GM04503 (cell line): ENCODE measurements around the gene LAMA1.

ENCODE experiments used
- DNase-seq: peaks from one replicate; pipeline ENCODE4 v3.0.0-alpha.2; 2012; ENCODE audit warnings: low read depth

LAMA1 gene

DNA sequence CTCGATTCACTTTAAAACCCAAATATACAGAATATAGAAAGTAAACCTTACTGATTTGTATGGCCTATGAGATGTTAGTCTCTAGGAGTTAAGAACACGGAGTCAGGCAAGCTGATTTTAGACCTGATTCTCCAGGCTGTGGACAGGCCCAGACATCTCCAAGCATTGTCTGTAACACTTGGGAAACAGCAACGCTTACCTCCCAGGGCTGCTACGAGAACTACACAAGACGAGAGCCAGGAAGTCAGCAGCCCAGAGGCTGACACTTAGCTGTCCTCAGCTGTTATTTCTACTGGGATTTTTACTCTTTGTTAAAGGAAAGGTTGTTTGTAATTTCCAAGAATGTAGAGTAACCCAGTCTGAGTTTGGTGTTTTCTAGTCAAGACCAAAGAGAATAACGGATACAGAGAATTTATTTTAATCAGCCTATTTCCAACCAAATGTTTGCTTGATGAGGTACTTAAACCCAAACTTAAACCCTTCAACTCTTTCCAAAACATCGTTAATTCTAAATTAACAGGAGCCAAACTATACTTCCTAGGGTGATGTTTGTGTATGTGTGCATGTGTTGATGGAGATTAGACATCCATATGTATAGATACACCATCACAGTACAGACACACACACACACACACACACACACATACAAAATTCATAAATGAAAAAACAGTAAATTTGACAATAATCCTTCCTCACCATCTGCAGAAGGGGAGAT, 123.4 kb downstream of the LAMA1 start:
- peak; percentile 6 for DNase-seq

DNA sequence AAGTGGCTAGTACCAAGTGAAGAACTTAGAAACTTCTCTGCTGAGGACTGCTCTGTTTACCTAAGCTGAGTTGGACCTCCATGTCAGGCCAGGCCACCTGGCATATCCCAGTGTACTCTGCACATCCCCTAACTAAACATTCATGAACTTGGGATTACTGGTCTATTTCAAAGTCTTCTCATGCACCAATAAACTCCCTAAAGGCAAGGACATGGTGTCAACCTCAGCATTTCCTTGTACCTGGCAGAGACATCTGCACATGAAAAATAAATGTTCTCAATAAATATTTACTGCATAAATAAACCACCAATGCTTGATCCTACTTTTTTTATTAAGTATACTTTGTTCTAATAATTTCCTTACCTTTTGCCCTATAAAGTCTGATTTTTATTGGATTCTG, 124.8 kb downstream of the LAMA1 start:
- DNase-seq = no peak

DNA sequence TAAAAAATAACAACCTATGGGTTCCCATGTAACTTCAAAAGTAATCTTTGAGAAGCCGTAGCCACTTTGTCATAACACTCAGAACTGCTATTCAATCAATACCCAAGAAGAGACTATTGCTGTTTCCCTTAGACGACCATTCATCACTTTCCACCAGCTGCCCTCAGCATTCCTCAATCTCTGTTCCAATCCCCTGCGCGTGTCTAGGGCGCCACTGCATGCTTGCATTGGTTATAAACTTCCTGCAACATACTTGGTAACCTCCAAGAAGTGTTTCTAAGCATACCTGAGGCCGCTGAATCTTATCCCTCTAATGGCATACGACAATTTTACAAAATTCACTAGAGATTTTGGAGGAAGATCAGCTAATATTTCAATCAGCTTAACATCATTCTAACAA, 134.2 kb downstream of the LAMA1 start:
- no peak for DNase-seq

DNA sequence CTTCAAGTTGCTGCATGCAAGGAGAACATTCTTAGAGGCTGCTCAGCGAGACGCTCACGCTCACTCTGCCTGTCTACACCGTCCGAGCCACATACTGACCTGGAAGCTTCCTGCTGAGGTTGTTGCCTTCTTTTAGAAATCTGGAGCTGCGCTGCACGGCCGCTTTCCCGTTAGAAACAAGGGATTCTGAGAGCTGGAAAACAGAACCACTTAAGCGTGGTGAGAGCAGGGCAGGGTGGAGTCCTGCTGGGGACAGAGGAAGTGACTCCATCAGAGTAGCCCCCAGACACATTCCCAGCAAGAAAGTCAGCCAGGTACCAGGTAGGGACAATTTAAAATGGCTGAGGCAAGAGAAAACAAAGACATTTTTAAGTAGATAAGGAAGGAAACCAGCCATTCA, 135.2 kb downstream of the LAMA1 start:
- no peak for DNase-seq

DNA sequence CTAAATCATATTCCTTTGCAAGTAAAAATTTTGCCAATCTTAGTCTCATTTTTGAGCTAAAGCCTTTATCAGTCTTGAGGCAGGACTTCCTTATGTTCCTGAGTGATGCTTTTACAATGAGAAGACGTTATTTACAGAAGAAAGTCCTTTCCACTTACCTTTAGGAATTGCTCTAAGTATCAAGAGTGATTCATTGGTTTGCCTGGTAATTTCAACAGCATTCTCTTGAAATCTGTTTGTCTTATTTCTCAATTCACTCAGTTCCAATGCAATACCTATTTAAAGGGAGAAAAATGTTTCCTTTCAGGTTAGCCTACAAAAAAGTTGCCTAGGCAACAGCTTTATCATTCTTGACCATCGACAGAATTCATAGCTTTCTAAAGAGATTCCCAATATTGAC, 137.2 kb downstream of the LAMA1 start:
- DNase-seq = no peak

DNA sequence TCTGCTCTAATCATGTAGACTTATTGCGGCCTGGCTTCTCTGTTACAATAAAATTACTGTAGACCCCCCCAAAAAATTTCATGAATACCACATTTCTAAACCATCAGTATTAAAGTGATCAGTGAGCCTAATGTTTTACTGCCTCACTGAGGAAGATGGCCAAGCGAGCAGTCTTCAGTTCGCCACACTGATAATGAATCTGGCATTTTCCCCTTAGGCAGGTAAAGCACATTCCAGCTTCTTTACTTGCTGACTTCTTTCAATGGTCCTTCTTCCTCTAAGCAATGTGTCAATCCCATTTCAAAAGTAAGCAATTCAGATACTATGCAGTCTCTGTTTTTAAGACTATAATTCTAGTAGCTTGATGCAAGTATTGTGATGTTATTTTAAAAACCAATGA, 137.6 kb downstream of the LAMA1 start:
- no peak for DNase-seq

DNA sequence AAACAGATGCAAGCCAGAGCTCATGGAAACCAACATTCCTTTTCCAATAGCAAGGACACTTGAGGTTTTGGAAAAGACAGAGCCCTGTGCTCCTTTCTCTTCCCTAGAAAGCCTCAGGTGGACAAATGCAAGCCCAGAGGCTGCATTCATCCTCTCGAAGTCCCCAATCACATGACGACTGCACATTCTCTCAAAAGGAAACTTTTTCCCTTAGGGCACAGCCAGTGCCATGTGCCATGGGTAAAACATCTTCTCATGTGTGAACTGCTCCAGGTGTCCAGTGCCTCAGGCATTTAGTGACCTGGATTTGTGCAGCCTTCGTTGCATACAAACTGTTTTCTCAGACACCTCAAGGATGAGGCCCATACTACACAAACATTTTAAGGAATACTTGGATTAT, 140.7 kb downstream of the LAMA1 start:
- no peak for DNase-seq

DNA sequence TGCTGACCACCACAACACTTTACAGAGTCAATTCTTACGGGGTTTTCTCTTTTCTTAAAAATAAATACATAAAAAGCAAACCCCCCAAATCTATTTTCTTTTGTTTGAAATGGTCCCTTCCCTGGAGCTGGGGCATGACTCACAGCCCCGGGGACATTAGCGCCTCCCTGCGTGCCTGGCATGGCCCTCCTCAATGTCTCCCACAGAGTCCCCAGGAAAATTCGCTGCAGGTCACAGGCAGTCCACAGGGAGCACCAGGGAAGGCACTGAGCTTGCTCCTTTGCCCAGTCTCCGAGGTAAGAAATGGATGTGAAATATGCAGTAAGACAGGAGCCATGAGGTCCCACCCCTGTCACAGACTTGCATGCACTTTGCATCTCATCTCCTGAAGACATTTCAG, 142.5 kb downstream of the LAMA1 start:
- DNase-seq = no peak

DNA sequence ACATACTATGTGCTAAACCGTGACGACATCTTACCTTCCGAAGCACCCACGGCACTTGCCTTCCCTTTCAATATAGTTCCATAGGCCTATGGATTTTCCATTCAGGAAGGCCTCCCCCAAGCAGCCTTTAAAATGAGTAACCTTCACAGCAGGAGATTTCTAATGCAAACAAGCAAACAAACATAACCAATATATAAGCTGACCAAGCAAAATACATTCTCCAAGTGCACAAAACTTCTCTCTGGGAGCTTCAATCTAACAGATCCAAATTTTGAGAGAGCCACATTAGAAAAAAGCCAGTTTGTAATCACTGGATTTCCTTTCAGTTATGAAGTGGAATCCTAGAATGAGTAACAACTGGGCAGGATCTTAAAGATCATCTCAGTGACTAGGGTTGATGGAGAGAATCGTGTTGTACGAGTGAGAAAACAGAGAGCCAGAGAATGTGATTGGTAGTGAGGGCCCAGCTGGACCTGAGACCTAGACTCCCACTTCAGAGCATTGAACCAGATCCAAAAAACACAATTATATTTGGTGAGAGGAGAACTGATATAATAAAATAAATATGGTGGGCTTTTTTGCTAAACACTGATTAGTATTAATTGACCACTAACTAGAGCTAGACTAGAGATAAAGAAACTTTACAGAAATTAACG, 145.6 kb downstream of the LAMA1 start:
- DNase-seq = no peak

DNA sequence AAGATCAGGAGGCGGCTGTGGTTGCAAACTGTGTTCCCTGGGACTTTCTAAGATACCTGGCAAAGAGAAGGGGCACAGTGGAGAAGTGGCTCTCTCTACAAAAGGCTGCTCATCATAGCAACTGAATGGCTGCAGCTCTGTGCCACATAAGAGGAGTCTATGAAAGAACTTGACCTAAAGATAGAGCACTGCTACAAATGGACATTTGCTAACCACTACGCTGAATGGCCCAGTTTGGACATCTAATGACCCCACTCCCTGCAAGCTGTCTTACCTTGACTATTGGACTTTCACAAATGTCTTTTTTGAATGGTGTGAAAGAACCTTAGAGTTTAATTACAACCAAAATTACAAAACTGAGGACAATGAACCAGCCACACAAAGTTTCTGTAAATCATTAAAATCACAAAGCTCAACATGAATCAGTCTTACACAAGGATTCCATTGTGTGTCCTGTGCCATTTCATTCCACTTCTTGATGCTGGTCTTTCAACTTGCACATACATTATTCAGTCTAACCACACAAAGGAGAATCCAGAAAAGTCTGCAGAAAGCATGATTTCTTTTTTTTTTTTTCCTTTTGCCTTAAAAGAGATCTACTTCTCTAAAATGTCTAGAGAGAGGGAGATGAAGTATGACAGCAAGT, 154.0 kb downstream of the LAMA1 start:
- DNase-seq = no peak

DNA sequence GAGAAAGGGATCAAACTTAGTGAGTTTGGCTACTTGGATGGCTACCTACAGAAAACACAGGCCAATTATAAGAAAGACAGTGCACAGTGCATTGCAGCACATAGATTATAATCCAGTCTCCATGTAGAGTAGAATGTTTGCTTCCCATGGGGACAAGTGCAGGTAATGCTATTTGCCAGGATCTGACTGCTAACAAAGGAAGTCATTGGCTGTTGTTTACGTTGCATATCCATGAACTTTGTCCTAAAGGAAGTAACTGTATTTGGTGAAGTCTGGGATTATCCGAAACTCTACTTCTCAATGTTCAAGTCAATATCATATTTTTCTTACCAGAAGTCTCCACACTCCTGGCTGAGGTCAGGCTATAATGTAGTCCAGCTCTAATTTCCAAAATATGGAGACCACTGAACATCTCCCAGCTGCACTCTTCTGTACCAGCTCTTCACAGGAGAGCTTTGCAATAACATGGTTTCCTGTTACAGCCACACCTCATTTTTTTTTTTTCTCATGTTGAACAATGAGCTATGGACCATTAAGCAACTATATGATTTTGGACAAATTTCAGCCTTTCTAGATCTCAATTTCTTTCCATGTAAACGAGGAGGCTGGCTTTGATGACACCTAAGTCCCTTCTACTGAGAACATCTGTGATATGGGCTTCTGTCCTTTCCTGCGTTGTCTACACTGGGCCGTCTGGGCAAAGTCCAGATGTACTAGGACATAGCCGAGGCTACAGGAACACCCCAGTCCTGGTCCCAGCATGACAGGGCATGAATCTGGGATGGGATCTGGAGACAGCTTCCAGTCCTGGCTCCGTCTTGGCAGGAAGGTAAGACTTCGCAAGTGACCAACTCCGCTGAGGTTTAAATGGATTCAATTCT, 154.8 kb downstream of the LAMA1 start:
- no peak for DNase-seq

DNA sequence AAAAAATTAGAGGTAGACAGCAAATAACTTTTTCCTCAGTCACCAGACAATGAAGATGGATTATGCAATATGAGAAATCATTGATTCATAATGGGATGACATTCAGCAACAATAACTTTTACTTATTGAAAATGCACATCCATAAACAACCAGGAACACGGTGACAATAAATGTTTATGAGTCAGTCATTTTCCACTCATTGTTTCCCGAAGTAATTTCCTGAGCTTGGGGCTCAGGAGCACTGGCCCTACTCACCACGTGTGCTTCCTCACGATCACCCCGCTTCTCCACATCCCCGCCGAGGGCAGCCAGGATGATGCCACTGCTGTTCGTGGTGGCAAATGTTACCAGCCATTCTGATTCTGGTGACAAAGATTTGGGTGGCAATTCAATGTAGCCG, 156.3 kb downstream of the LAMA1 start:
- no peak for DNase-seq

DNA sequence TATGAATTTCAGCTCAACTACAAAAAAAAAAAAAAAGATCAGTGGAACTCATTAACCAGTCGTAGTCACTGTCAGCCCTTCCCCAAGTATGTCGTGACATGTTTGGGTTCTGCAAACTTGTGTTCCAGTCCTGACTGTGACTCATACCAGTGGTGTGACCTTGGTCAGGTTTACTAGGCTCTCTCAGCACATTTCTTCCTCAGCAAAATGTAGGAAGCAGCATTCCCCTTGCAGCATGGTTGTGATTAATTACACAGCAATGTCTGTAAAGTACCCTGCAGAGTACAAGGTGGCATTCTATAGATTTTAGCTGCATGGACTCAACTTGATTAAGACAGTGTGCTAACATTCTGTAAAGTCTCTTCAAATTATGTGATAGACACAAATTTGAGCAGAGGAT, 156.9 kb downstream of the LAMA1 start:
- peak; percentile 15 for DNase-seq

DNA sequence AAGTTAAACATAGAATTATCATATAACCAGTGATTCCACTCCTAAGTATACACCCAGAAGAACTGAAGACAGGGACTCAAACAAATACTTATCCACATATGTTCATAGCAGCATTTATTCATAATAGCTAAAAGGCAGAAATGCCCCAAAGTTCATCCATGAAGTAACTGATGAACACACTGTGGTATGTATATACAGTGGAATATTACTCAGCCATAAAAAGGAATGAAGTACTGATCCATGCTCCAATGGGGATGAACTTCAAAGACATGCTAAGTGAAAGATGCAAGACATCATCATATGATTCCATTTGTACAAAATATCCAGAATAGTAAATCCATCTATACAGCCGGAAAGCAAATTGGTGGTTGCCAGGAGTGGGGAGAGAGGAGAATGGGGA, 157.5 kb downstream of the LAMA1 start:
- DNase-seq = no peak

DNA sequence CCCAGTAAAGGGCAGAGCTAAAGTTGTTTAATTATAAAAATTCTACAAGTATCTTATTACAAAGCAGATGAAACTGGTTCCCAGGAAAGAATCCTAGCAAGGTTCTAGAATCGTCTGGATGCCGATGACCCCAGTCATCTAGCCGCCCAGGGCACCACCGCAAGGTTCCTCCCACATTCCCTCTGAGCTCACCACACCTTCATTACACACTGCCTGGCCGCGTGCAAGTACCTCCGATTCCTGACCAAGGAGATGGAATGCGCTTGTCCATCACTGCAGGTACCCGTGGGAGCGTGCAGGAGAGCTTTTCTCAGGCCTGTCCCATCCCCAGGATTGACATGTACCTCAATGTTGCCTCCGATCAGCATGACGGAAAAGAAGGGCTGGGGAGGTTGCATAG, 158.5 kb downstream of the LAMA1 start:
- no peak for DNase-seq

DNA sequence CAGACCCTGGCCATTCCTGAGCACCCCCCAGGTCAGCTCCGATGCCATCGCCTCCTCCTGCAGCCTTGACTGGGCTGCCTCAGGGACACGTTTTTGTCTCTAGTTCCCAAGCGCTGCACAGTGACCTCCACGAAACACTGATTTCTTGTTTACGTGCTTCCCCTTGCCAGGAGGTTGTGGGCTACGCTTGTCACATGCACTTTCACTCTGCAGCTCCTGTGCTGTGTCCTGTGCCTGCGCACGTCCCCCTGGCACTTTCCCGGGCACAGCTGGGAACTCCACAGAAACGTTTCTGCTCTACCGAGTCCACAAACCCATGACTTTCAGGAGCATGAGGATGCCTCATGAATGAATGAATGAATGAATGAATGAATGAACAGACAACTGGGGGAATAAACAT, 160.6 kb downstream of the LAMA1 start:
- no peak for DNase-seq

DNA sequence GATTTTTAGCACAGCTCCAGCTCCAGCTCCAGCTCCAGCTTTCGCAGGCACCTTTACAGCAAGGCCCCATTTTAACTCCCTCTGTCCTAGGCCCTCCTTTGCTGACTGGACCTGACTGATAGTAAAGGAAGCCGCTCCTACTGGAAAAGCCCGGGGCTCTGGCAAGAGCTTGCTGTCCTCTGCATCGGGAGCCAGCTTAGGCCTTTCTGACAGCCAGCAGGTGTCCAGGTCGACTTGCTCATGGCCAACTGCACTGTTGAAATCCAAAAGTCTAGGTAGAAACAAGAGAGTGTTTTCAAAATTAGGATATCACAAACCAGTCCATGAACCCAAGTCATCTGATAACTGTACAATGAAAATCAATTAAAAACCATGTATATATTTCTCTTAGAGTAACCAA, 161.1 kb downstream of the LAMA1 start:
- DNase-seq = no peak

DNA sequence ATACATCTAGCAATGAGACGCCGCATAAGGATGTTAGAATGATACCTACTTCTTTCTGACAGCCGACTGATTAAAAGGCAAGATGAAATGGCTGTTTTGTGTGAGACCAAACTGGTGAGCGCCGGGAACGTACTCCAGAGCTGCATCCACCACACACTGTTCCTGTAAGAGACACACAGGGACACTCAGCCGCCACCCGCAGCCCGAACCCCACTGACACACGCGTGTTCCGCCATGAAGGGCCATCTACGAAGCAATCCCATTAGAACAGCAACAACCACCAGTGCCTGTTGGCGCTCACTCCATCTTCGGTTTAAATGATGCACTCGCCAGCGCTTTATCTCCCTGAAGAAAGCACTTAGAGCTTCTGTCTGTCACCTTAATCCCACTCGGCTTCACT, 162.3 kb downstream of the LAMA1 start:
- no peak for DNase-seq

DNA sequence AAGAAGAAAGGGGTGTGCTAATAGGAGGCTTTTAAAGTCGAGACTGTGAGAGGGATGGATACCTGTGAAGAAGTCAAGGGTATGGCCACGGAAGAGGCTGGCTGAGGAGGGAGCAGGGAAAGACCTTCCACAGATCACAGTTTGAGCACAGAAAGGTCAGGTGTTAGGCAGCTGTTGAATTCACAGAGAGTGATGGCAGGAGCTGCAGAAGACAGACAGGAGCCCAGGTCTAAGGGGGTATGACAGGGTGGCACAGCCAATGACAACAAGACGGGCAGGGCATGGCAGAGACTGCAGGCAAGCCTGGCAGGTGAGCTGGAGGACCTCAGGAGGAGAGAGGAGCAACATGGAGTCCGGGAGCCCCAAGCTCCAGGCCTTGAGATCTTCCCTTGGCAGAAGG, 163.1 kb downstream of the LAMA1 start:
- DNase-seq = no peak

DNA sequence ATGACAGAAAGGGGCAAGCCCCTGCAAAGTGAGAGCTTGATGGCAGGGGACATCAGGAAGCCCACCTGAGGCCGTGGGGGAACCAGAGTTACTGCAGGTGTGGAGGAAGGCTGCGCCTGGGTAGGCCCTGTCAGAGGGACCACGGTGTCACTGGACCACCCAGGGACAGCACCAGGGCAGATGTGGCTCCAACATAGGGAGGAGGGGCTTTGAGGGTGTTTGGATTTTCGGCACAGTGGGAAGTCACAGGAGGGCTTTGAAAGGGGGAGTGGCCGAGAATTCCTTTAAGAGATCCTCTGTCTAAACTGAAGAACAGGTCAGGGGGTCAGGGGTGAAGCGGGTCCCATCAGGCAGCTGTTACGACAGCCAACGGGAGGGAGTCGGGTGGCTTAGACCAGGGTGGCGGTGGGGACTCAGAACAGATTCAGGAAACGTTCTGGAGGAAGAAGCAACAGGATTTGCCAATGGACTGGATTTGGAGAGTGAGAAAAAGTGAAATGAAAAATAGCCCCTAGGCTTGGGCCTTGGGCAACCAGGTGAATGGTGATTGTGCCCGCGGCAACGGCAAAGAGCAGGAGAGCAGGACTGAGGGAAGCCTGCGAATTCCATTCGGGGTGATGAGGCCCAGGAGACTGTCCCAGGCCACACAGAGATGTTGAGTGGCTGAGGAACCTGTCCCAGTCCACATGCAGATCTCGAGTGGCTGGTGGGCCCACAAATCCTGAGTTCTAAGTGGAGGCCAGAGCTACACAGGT, 166.1 kb downstream of the LAMA1 start:
- DNase-seq = no peak

DNA sequence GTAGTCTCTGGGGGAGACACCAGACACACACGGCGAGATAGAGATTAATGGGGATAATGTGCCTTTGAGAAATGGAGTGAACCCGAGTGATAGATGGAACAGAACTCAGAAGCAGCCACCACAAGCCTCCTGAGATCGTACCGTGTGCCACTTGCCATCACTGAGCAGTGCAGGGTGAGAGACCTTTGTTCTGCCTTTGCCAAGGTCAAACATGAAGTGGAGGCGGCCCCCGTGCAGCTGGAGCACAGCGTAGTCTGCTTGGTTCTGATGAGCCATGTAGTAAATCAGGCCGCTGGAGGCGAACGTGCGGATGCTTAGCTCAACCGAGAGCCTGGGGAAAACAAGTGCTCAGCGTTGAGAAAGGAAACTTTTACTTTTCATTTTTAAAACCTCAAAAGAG, 167.0 kb downstream of the LAMA1 start:
- DNase-seq = no peak
